NCI-H1092 treated with DMSO at 0.1 percent for 48 hours (cell line): ENCODE data around the gene MAGEB4.
"Not testable (repeated sequence)": the region's sequence is repeated elsewhere in the genome, so short reads cannot be mapped to it uniquely, and the experiment has no call there.

Experiments used
- DNase-seq: peaks from one replicate; lab custom pipeline; 2025; lab: John Stamatoyannopoulos, UW

MAGEB4 gene

GRCh38 chrX:30241724-30242415 is at the start of gene MAGEB4:
TSS of gene MAGEB4 (plus strand) at chrX:30242000. CDS start at chrX:30242136, 136 bp downstream.
- DNase-seq, result no peak

GRCh38 chrX:30193910-30194309 is 47.9 kb upstream of the MAGEB4 start:
- not testable (repeated sequence) for DNase-seq

GRCh38 chrX:30196322-30196721 is 45.5 kb upstream of the MAGEB4 start:
- no peak for DNase-seq

- DNase-seq, result no peak
Measured at GRCh38 chrX:30212172-30212571, 29.6 kb upstream of the MAGEB4 start.

- no peak for DNase-seq
Measured at GRCh38 chrX:30215357-30215843, 26.4 kb upstream of the MAGEB4 start, which contains the start of gene MAGEB2. TSS of gene MAGEB2 (plus strand) at chrX:30215563. CDS start at chrX:30218581, 3,018 bp downstream.

- DNase-seq, result no peak
Measured at GRCh38 chrX:30217465-30217864, 24.3 kb upstream of the MAGEB4 start.

- no peak for DNase-seq
Measured at GRCh38 chrX:30219372-30219771, 22.4 kb upstream of the MAGEB4 start.

GRCh38 chrX:30220661-30221060 is 21.1 kb upstream of the MAGEB4 start:
- no peak for DNase-seq

GRCh38 chrX:30224536-30224935 is 17.3 kb upstream of the MAGEB4 start:
- no peak for DNase-seq

GRCh38 chrX:30228526-30228925 is 13.3 kb upstream of the MAGEB4 start:
- no peak for DNase-seq

GRCh38 chrX:30230395-30230794 is 11.4 kb upstream of the MAGEB4 start, which contains the start of gene MAGEB3:
TSS of gene MAGEB3 (plus strand) at chrX:30230657. CDS start at chrX:30235925, 5,268 bp downstream.
- DNase-seq, result no peak

- DNase-seq, result no peak
Measured at GRCh38 chrX:30246769-30247489, 5.1 kb downstream of the MAGEB4 start, which contains the start of gene MAGEB1. TSS of gene MAGEB1 (plus strand) at chrX:30247146. CDS start at chrX:30250494, 3,348 bp downstream.

GRCh38 chrX:30248854-30249253 is 7.1 kb downstream of the MAGEB4 start:
- DNase-seq, result no peak

GRCh38 chrX:30253257-30253656 is 11.5 kb downstream of the MAGEB4 start:
- no peak for DNase-seq

GRCh38 chrX:30259927-30260326 is 18.1 kb downstream of the MAGEB4 start:
- DNase-seq, result no peak

- DNase-seq, result no peak
Measured at GRCh38 chrX:30261012-30261411, 19.2 kb downstream of the MAGEB4 start.

GRCh38 chrX:30262763-30263162 is 21.0 kb downstream of the MAGEB4 start:
- no peak for DNase-seq

GRCh38 chrX:30270639-30271038 is 28.8 kb downstream of the MAGEB4 start:
- DNase-seq, result no peak

- DNase-seq, result peak; percentile 35
Measured at GRCh38 chrX:30275498-30275897, 33.7 kb downstream of the MAGEB4 start.

- no peak for DNase-seq
Measured at GRCh38 chrX:30278365-30278764, 36.6 kb downstream of the MAGEB4 start.

GRCh38 chrX:30280428-30280827 is 38.6 kb downstream of the MAGEB4 start:
- no peak for DNase-seq

- DNase-seq, result no peak
Measured at GRCh38 chrX:30282527-30282926, 40.7 kb downstream of the MAGEB4 start.
